ENCODE data around the gene MYH14.

The MYH14 gene

DNA sequence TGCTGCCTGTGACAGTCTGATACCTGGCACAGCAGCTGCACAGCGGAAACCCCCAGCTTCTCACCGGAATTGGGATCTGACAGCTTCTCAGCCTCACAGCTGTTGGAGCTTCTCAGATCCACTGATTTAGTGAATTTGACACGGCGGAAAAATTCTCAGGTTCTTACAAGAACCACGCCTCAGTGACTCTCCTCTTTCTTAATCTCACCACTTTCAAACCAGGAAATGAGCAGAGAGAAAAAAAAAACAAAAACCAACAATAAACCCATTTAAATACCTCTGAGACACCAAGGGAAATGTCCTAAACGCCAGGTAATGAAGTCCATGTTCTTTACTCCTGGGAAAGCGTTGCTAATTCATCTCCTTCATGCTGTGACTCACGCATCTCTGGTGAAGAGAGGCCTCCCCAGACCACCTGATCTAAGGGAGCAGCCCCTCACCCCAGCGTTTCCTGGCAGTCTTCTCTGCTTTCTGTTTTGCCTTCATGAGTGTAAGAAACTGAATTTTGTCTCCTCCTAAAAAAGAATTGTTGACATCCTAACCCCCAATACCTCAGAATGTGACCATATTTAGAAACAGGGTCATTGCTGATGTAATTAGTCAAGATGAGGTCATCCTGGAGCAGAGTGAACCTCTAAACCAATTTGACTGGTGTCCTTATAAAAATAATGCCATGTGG is 24.4 kb upstream of the MYH14 start:
- TF ChIP-seq, protein P1, sequence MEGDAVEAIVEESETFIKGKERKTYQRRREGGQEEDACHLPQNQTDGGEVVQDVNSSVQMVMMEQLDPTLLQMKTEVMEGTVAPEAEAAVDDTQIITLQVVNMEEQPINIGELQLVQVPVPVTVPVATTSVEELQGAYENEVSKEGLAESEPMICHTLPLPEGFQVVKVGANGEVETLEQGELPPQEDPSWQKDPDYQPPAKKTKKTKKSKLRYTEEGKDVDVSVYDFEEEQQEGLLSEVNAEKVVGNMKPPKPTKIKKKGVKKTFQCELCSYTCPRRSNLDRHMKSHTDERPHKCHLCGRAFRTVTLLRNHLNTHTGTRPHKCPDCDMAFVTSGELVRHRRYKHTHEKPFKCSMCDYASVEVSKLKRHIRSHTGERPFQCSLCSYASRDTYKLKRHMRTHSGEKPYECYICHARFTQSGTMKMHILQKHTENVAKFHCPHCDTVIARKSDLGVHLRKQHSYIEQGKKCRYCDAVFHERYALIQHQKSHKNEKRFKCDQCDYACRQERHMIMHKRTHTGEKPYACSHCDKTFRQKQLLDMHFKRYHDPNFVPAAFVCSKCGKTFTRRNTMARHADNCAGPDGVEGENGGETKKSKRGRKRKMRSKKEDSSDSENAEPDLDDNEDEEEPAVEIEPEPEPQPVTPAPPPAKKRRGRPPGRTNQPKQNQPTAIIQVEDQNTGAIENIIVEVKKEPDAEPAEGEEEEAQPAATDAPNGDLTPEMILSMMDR (conservative IDR thresholded peaks at IDR 0.05; ENCODE audit: low read length) = no peak
- no peak for DNase-seq (ENCODE audit: low read depth)
- no peak overlapping the region for H3K4me3 ChIP-seq (ENCODE audit: low read length)

DNA sequence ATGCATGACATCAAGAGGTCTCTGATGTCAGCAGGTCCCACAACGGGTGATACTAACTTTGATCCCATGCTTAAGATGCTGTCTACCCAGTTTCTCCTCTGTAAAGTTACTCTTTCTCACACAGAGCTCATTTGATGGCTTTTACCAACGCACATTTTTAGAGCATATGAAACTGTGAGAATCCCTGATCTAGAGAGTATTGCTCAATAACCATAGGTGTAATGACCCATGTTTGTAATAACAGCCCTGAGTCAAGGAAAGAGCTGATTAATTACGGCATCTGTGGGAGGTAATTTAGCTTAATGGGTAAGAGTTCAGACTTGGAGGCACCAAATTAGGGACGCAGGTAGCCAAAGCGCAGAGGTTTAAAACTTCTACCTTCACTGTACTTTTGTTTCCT is 22.3 kb upstream of the MYH14 start:
- TF ChIP-seq, protein P1 (conservative IDR thresholded peaks at IDR 0.05; ENCODE audit: low read length) = no peak
- no peak overlapping the region for H3K4me3 ChIP-seq (ENCODE audit: low read length)
- no peak for DNase-seq (ENCODE audit: low read depth)

DNA sequence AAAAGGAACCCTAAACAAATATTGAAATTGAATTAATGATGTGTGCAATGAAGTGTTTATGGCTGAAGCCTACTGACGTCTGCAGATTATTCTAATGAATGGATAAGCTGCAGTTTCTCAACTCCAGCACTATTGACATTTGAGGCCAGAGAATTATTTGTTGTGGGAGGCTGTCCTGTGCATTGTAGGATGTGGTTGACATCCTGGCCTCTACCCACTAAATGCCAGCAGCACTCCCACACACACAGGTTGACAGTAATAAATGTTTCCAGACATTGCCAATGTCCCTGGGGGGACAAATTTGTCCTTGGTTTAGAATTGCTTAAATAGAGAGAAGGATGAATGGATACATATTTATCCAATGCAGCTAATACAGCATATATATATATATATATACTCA is 19.2 kb upstream of the MYH14 start:
- no peak overlapping the region for H3K4me3 ChIP-seq (ENCODE audit: low read length)
- TF ChIP-seq, protein P1 (conservative IDR thresholded peaks at IDR 0.05; ENCODE audit: low read length) = no peak
- no peak for DNase-seq (ENCODE audit: low read depth)

GRCh38 chr19:50187937-50188336 is 15.5 kb upstream of the MYH14 start:
- TF ChIP-seq, protein P1 (conservative IDR thresholded peaks at IDR 0.05; ENCODE audit: low read length) = no peak
- DNase-seq (ENCODE audit: low read depth) = no peak

DNA sequence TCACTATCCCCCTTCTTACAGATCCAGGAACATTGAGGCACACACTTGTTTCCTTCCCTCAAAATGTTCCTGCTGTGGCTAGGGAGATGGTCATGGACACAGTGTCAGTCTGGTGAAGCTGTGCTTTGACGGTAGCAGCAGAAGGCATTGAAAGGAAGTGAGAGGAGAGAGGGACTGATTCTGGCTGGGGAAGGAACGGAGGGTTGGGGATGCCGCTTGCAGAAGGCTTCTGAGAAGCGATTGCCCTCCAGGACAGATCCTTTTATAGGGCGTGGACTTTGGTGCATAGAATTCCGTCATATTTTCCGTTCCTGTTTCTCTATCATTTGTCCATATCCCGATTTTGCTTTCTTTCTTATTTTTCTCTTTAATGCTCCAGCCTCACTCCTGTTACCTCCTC is 14.1 kb upstream of the MYH14 start:
- TF ChIP-seq, protein P1 (conservative IDR thresholded peaks at IDR 0.05; ENCODE audit: low read length) = no peak
- DNase-seq (ENCODE audit: low read depth) = no peak

More at GRCh38 chr19:50187937-50188336, 15.5 kb upstream of the MYH14 start:
- H3K4me3 ChIP-seq (ENCODE audit: low read length) = no peak overlapping the region

DNA sequence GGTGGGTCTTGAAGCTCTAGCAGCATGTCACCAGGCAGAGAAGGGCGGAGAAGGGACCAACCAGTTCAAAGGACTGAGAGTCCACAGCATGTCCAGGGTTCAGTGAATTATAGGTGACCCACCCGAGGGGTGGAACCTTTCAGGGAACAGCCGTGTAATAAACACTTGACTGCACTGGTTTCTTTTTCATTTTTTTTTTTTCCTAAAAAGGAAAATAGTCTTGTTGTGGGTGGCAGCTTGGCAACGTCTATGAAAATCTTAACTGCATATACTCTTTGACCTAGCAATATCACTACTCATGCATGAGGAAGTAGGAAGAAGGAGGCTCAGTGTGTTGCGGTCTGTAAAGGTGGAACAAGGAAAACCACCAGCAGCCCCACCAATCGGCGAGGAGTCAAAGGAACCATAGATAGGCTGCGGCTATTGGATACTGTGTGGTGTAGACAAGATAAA is 13.0 kb upstream of the MYH14 start:
- DNase-seq (ENCODE audit: low read depth) = no peak
- TF ChIP-seq, protein P1 (conservative IDR thresholded peaks at IDR 0.05; ENCODE audit: low read length) = no peak
- H3K4me3 ChIP-seq (ENCODE audit: low read length) = no peak overlapping the region

More for the DNA sequence above, 14.1 kb upstream of the MYH14 start:
- H3K4me3 ChIP-seq (ENCODE audit: low read length) = no peak overlapping the region

GRCh38 chr19:50191216-50191615 is 12.2 kb upstream of the MYH14 start:
- no peak overlapping the region for H3K4me3 ChIP-seq (ENCODE audit: low read length)
- DNase-seq (ENCODE audit: low read depth) = no peak
- TF ChIP-seq, protein P1 (conservative IDR thresholded peaks at IDR 0.05; ENCODE audit: low read length) = no peak

Measured in AG10803 (cell line).